UCSD-AML1 (cell line): ENCODE data around the gene PNMA8A.
A peak's percentile ranks its signal among the peaks of the same experiment; 100 is the strongest.
"Not testable (repeated sequence)": the region's sequence is repeated elsewhere in the genome, so short reads cannot be mapped to it uniquely, and the experiment has no call there.

Experiments used
- DNase-seq: peaks from one replicate; lab custom pipeline; 2025; ENCODE audit not compliant: unreplicated experiment; lab: John Stamatoyannopoulos, UW

Gene PNMA8A

DNA sequence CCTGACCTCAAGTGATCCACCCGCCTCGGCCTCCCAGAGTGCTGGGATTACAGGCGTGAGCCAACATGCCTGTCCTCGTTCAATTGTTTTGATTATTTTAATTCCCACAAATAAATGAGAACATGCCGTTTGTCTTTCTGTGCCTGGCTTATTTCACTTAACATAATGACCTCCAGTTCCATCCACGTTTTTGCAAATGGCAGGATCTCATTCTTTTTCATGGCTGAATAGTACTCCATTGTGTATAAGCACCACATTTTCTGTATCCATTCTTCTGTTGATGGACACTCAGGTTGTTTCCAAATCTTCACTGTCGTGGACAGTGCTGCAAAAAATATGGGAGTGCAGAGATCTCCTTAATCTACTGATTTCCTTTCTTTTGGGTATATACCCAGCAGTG is 37.9 kb downstream of the PNMA8A start:
- DNase-seq: not testable (repeated sequence)

- no peak for DNase-seq
Measured at GRCh38 chr19:46431824-46432223, 39.5 kb downstream of the PNMA8A start.

DNA sequence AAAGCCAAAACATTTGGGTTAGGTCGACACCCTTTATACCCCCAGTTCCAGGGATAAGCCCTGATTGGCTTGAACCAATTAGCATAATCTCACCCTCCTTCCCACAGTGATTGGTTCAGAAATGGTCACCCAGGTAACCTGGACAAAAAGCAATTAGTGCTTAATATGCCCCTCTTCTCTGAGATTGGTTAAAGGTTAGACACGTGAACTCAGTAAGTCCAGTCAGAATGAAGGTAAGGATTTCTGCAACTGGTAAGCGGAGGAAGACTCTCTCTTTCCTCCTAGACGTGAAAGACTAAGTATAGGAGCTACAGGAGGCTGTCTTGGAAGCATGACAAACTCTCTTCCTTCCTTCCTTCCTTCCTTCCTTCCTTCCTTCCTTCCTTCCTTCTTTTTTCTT is 41.4 kb downstream of the PNMA8A start:
- DNase-seq: no peak

DNA sequence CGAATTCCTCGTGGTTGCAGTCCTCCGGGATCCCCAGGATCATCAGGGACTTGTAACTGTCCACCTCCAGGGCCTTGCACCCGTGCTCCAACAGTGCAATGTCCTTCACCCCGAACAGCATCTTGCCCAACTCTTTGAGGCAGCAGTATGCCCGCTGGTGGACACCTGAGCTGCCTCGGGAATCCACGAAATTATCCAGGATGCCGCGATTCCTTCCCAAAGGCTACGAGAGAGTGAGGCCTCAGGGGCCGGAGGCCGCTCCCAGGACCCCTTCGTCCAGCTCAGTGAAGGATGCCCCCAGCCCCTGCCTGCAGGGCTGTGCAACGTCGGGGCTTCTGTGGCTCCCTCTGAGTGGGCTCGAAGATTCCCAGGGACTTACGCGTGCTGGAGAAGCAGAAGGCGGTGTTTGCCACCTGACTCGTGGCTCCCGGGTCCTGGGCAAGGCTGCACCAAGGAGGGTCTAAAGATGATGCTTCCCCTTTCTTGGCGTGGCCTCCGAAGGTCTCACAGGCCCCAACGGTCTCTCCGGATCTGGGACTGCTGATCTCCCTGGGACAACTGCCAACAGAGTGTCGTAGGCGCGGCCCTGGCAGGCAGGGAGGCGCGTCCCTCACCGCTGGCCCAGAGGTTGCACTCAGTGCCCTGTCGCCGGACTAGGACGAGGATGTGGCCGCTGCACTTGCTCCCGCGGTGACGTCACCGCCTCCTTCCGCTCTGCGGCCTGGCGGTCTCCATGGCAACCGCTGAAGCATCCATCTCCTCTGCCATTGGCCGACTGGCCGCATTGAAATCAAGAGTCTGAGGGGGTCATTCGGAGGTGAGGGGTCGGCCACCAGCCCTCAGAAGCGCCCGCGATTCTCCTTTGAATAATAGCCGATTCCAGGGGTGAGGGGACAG is 42.9 kb downstream of the PNMA8A start, which contains the start of gene PNMA8C:
TSS of gene PNMA8C (minus strand) at position 698 of the 897 bp plus-strand sequence. CDS start at position 121, 577 bp downstream.
- DNase-seq: peak; percentile 68

DNA sequence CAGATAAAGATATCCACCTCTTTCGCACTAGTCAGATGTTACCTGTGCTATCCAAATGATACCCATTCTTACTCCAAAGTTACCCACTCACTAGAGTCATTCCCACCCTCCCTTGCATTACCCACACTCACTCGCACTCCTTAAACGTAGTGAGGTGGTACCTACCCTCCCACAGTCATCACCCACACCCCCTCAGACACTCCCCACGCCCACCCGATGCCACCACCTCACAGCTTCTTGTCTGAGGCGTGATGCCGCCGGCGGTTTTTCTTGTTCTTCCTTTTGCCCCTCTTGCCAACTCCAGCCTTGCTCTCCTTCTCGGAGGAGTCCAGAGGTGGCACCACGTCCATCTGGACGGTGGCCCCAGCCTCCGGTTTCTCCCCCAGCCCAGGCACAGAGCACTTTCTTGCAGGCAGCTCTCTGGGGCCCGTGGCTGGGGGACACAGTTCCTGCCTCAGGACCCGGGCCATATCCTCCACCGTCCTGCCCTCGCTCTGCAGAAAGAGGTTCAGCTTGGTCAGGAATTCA is 43.8 kb downstream of the PNMA8A start:
- no peak for DNase-seq

GRCh38 chr19:46426506-46427162 is 44.7 kb downstream of the PNMA8A start:
- DNase-seq: no peak

GRCh38 chr19:46426035-46426505 is 45.3 kb downstream of the PNMA8A start:
- DNase-seq: no peak

GRCh38 chr19:46423188-46423587 is 48.2 kb downstream of the PNMA8A start:
- no peak for DNase-seq

- DNase-seq: no peak
Measured at GRCh38 chr19:46422344-46422743, 49.0 kb downstream of the PNMA8A start.

DNA sequence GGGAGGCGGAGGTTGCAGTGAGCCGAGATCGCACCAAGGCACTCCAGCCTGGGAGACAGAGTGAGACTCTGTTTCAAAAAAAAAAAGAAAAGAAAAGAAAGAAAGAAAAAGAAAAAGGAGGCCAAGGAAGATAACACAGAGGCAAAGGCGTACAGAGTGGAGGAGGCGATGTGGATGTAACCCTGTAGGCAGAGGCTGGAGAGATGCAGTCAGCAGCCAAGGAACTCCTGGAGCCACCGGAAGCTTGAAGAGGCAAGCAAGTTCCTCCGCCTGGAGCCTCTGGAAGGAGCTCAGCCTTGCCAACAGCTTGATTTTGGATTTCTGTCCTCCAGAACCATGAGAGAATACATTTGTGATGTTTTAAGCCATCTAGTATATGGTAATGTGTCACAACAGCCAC is 51.3 kb downstream of the PNMA8A start:
- no peak for DNase-seq
